Left lung (tissue), 10 donors: Measurements from ENCODE around the gene FNDC8. TPM values are rescaled to one million over a fixed set of nuclear protein-coding genes. Genes with fewer than 3 reads are reported as not detected.

Experiments used
- ATAC-seq: fragments of 200-7000 bp; cut with Tn5 transposase; one replicate; pipeline ENCODE4 v1.9.1; 2020; ENCODE audit warnings: moderate library complexity
- DNase-seq, 4 donors: peaks; one replicate each; pipeline ENCODE4 v3.0.0-alpha.2; 2013 to 2020
- H3K27ac ChIP-seq, 2 donors: fragments of 200-600 bp; sonication (generic) in 1 of 2; one replicate each; pipeline versions ENCODE4 v1.5.0 to v1.8.0; 2020 to 2021
- H3K27me3 ChIP-seq, 2 donors: fragments of 200-600 bp; sonication (generic) in 1 of 2; one replicate each; pipeline versions ENCODE4 v1.5.0 to v1.8.0; 2020 to 2021
- H3K36me3 ChIP-seq, 2 donors: fragments of 200-600 bp; sonication (generic) in 1 of 2; one replicate each; pipeline versions ENCODE4 v1.5.0 to v1.8.0; 2020 to 2021
- H3K4me1 ChIP-seq, 2 donors: fragments of 200-600 bp; one replicate each; pipeline ENCODE4 v1.8.0; 2021
- H3K4me3 ChIP-seq, 2 donors: fragments of 200-600 bp; sonication (generic) in 1 of 2; one replicate each; pipeline versions ENCODE4 v1.5.0 to v1.8.0; 2020 to 2021; ENCODE audit warnings: mild to moderate bottlenecking in 1 of 2
- H3K9me3 ChIP-seq, 2 donors: fragments of 200-600 bp; sonication (generic) in 1 of 2; one replicate each; pipeline versions ENCODE4 v1.5.0 to v1.8.0; 2020 to 2021
- intact Hi-C, 2 donors: fragments of 100-400 bp; cut with DNase I; formaldehyde crosslinking; loops; one replicate each; pipeline versions ENCODE4 v1.11.2 to v1.14.2; 2022
- polyA plus RNA-seq, 6 donors: library from polyadenylated mRNA; unstranded; fragments of 120-200 nt; gene quantifications; one replicate each; pipeline ENCODE4 v1.2.1, GENCODE V29; 2013; ENCODE audit not compliant: insufficient read length in 6 of 6
- total RNA-seq, 2 donors: library from RNA; stranded (reverse); fragmentation: NEBNext Ultra II Directional; extraction: Animal tissue kit (Norgen Biotek cat#: 25700); gene quantifications; one replicate each; pipeline ENCODE4 v1.2.1, GENCODE V29; 2021
- TF ChIP-seq, protein P1 (sequence below), 2 donors: fragments of 200-600 bp; sonication (generic) in 1 of 2; IDR thresholded peaks; one replicate each; pipeline versions ENCODE4 v1.5.0 to v1.8.0; 2021; ENCODE audit warnings: antibody characterized with exemption in 2 of 2
- donor health status: DM: no; HTN: yes; CAD: no.
- donor health status: DM: no; HTN: no; CAD: no.

Gene FNDC8
- total and polyA plus RNA-seq, 8 donors: 0.20 to 0.34 (median 0.25) TPM; not detected in 3

DNA sequence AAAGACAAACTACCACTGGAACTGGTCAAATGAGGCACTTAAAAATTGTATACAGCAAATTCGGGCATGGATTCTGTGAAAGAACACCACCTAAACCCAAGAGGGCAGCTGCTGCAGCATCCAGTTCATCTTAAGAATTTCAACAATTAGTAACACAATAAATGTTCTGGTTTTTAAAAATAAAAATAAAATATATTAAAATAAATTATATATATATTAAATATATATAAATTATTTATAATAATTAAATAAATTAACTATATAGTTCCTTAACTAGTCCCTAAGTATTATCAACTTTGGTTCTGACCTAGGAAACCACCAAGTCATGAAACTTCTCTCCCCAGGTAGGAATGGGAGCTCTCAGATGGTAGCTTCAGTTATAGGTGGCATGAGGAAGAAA is 44.5 kb upstream of the FNDC8 start:
- Histone ChIP-seq H3K27ac (no peak overlapping the region), H3K9me3 (no peaks in the 10 kb centered on the region), H3K36me3 (no peaks in the 10 kb centered on the region), H3K4me3 (no peak overlapping the region), H3K27me3 (no peaks in the 10 kb centered on the region), H3K4me1 (peaks cover under 1 to 67% of the 10 kb centered on the region in 2 donors)
- ATAC-seq: no peak
- no peak for DNase-seq
- TF ChIP-seq, protein P1, sequence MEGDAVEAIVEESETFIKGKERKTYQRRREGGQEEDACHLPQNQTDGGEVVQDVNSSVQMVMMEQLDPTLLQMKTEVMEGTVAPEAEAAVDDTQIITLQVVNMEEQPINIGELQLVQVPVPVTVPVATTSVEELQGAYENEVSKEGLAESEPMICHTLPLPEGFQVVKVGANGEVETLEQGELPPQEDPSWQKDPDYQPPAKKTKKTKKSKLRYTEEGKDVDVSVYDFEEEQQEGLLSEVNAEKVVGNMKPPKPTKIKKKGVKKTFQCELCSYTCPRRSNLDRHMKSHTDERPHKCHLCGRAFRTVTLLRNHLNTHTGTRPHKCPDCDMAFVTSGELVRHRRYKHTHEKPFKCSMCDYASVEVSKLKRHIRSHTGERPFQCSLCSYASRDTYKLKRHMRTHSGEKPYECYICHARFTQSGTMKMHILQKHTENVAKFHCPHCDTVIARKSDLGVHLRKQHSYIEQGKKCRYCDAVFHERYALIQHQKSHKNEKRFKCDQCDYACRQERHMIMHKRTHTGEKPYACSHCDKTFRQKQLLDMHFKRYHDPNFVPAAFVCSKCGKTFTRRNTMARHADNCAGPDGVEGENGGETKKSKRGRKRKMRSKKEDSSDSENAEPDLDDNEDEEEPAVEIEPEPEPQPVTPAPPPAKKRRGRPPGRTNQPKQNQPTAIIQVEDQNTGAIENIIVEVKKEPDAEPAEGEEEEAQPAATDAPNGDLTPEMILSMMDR (IDR thresholded peaks at IDR 0.05): no peak
- intact Hi-C loops: no loop called here

DNA sequence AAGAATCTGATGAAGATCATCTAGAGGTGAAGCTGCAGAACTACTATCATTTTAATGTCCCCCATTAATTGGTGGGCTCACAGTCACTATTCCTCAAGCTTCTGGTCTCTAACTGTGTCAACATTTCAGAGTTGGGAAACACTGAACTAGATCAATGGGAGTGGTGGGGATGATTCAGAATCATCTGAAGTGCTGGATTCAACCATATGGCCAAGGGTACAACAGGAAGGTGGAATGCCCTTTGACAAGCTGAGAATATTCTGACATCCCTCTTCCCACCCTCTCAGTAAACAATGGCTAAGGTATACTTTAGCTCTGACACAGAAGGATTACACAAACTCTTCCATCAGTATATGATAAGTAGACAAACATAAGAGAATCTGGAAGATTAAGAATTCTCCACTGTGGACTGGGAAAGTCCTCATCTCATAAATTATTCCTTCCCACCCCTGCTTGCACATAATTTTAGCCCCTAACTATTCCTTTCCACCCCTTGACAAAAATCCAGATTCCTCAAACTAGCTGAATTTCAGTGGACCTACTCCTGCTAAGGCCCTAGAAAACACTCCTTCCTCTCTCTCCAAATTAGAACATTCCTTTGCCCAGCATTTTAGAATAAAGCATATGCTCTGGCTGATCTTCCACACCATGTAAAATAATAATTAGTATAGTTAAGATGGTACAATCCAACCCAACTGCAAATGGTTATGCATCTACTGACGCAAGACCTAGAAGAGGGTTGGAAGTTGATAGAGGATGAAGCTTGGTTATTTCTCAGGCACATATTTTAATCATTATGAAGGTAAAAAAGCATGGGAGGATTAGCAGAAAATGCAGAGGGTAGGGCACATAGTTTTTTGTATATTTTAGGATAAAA is 41.6 kb upstream of the FNDC8 start:
- TF ChIP-seq, protein P1 (IDR thresholded peaks at IDR 0.05): no peak
- ATAC-seq: no peak
- Histone ChIP-seq H3K27me3 (no peaks in the 10 kb centered on the region), H3K9me3 (no peaks in the 10 kb centered on the region), H3K27ac (no peak overlapping the region), H3K4me3 (no peak overlapping the region), H3K36me3 (no peaks in the 10 kb centered on the region), H3K4me1 (peaks cover 6 to 59% of the 10 kb centered on the region in 2 donors)
- DNase-seq: no peak
- intact Hi-C loops: loop anchor here in 1 of 2 donors (10.0 kb wide), 1 partner anchor 75 kb away; no protein-coding TSS in a partner anchor

DNA sequence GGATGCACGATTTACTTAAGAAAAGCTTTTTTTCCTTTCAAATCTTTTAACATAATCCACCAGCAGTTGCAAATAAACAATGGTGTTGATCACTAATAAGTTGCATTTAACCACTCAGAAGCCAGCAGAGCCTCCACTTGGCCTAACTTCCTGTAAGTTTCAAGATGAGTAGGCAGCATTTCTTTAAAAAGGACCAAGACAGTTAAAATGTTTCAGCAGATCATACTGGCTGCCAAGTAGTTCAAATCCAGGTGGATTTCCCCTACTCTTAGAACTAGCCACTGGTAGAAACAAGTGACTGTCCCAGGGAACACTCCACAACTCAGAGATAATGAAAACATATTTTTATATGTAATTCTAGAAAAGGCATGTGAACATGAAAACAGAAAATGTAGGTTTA is 40.9 kb upstream of the FNDC8 start:
- Histone ChIP-seq H3K4me1 (peaks cover 6 to 59% of the 10 kb centered on the region in 2 donors), H3K4me3 (no peak overlapping the region), H3K36me3 (no peaks in the 10 kb centered on the region), H3K27ac (no peak overlapping the region), H3K9me3 (no peaks in the 10 kb centered on the region), H3K27me3 (no peaks in the 10 kb centered on the region)
- TF ChIP-seq, protein P1 (IDR thresholded peaks at IDR 0.05): no peak
- DNase-seq: no peak
- no peak for ATAC-seq
- intact Hi-C loops: loop anchor here in 1 of 2 donors (10.0 kb wide), 1 partner anchor 76 kb away; no protein-coding TSS in a partner anchor

DNA sequence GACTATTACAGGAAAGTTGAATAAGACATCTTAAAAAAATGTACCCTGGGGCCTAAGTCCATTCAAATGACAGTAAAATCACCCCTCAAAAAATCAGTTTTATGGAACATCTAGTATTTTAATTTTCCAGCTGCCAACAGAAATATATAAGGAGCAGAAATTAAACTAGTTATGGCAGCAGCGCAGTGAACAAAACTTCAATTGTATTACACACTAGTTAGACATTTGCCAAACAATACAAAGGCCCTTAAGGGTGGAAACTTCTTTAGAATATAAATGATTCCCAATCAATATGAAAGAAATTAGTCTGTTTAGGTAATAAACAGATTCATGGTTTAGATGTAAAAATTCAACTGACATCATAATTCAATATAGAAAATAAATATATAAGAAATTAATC is 39.8 kb upstream of the FNDC8 start:
- Histone ChIP-seq H3K9me3 (no peaks in the 10 kb centered on the region), H3K36me3 (no peaks in the 10 kb centered on the region), H3K27ac (no peak overlapping the region), H3K4me3 (no peak overlapping the region), H3K4me1 (peaks cover 6 to 59% of the 10 kb centered on the region in 2 donors), H3K27me3 (no peaks in the 10 kb centered on the region)
- no peak for ATAC-seq
- no peak for DNase-seq
- intact Hi-C loops: loop anchor here in 1 of 2 donors (10.0 kb wide), 1 partner anchor 77 kb away; no protein-coding TSS in a partner anchor
- TF ChIP-seq, protein P1 (IDR thresholded peaks at IDR 0.05): no peak

DNA sequence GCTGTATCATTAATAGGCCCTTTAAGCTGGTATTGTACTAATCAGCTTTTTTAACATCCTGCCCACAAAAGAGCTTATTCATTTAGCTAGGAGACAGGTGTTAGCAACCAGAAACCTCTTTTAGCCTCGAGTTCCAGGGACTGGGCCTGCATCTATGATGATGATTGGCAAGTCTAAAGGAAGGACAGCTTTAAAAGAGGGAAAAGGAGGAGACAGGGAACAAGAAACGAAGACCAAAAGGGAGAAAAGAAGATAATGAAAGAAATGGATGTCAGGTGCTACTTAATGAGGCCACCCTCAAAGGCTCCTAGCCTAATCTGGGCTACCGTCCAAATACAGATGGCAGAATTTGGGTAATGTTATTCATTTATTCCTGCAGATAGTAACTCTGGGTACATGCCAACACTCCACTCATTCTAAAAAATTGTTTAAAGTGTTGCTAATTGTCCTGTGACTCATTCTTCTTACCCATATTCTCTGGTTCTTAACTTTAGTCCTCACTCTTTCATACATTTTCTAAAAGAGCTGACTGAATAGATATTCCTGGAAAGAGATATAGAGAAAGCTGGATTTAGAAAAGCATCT is 39.2 kb upstream of the FNDC8 start:
- ATAC-seq: peak; percentile 33
- intact Hi-C loops: loop anchor here in 1 of 2 donors (10.0 kb wide), 1 partner anchor 77 kb away; no protein-coding TSS in a partner anchor
- H3K4me1 ChIP-seq: peaks cover 6 to 65% of the 10 kb centered on the region in 2 donors

More for the DNA sequence above, 39.2 kb upstream of the FNDC8 start:
- no peak for DNase-seq
- Histone ChIP-seq H3K4me3 (no peak overlapping the region), H3K27ac (peak overlapping the region in 1 of 2 donors; percentile 43), H3K36me3 (no peaks in the 10 kb centered on the region), H3K9me3 (no peaks in the 10 kb centered on the region), H3K27me3 (no peaks in the 10 kb centered on the region)
- TF ChIP-seq, protein P1 (IDR thresholded peaks at IDR 0.05): no peak
